Measurements from ENCODE around the gene RHNO1.

GRCh38 chr12:2890001-2890387 is 13.0 kb downstream of the RHNO1 start:
- TF ChIP-seq CTCF (IDR thresholded peaks at IDR 0.05; ENCODE audit: low read length) (no peak), EZH2 (optimal IDR thresholded peaks at IDR 0.05; ENCODE audit: low read depth, low read length) (no peak)
